ENCODE data around the gene RAB3C. TPM values are rescaled to one million over a fixed set of nuclear protein-coding genes. Genes with fewer than 3 reads are reported as not detected.

The RAB3C gene
- total and polyA plus RNA-seq, 2 experiments from 2014 or later = 15.0 to 30.6 TPM

- TF ChIP-seq ZNF462 (CRISPR knock-in tag; IDR thresholded peaks at IDR 0.05) = no peak
- TF ChIP-seq, protein P1, sequence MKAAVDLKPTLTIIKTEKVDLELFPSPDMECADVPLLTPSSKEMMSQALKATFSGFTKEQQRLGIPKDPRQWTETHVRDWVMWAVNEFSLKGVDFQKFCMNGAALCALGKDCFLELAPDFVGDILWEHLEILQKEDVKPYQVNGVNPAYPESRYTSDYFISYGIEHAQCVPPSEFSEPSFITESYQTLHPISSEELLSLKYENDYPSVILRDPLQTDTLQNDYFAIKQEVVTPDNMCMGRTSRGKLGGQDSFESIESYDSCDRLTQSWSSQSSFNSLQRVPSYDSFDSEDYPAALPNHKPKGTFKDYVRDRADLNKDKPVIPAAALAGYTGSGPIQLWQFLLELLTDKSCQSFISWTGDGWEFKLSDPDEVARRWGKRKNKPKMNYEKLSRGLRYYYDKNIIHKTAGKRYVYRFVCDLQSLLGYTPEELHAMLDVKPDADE (IDR thresholded peaks at IDR 0.05) = no peak
Measured at GRCh38 chr5:58810086-58810485, 227.2 kb downstream of the RAB3C start (continued).

DNA sequence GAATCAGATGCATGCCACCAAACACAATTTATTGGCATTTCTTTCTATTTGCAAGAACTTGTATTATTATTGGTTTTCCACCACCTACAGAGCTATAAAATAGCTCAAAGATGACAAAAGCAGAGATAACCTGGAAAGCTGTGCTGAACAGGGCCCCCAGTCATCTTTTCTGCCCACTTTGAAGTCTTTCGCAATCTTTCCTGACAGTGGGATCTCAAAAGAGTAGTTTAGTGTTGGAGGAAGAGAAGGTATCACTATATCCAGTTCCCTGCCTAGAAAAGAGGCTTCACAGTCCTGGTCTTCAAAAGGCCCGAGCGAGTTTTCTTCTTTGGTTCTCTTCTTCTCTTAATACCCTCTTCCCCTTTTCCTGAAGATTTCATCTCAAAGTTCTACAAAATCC, 231.0 kb downstream of the RAB3C start:
- H3K27ac Mint-ChIP-seq = no peak overlapping the region
- H3K4me3 Mint-ChIP-seq = no peak overlapping the region
- Histone ChIP-seq H3K4me3 (no peak overlapping the region), H3K4me2 (no peak overlapping the region), H3K9me2 (ENCODE audit: insufficient read depth) (no peaks in the 10 kb centered on the region), H2AFZ (no peak overlapping the region), H3F3A (replicated peaks; ENCODE audit: low read depth) (no peaks in the 10 kb centered on the region), H3K27me3 (ENCODE audit: insufficient read depth) (no peaks in the 10 kb centered on the region), H3K27ac (ENCODE audit: low read depth) (no peak overlapping the region), H4K20me1 (replicated peaks; ENCODE audit: insufficient read depth) (no peaks in the 10 kb centered on the region), H3K4me1 (ENCODE audit: insufficient read depth) (no peaks in the 10 kb centered on the region), H3K79me2 (replicated peaks; ENCODE audit: insufficient read depth) (no peaks in the 10 kb centered on the region), H3K36me3 (ENCODE audit: insufficient read depth) (no peaks in the 10 kb centered on the region)
- DNase-seq (ENCODE audit: low spot score) (no peak), ATAC-seq (no peak)
- peaks cover 3% of the 10 kb centered on the region; the same call in 1 of the 3 replicates for H3K4me1 Mint-ChIP-seq
- no peaks in the 10 kb centered on the region for H3K27me3 Mint-ChIP-seq (ENCODE audit: insufficient read depth, low read depth, poor library complexity)
- H3K9me3 Mint-ChIP-seq = no peaks in the 10 kb centered on the region
- H3K36me3 Mint-ChIP-seq (ENCODE audit: low read depth) = no peaks in the 10 kb centered on the region
- TF ChIP-seq, protein P1 (IDR thresholded peaks at IDR 0.05) = no peak
- no peak for TF ChIP-seq ZNF462 (CRISPR knock-in tag; IDR thresholded peaks at IDR 0.05)
- TF ChIP-seq CREB1 (CRISPR knock-in tag; IDR thresholded peaks at IDR 0.05; ENCODE audit: low read depth) = no peak
- TF ChIP-seq NANOG (IDR thresholded peaks at IDR 0.05; ENCODE audit: borderline replicate concordance) = no peak
- TF ChIP-seq POLR2AphosphoS5 (IDR thresholded peaks at IDR 0.05; ENCODE audit: low read depth) = no peak
- no peak for TF ChIP-seq STAT1 (IDR thresholded peaks at IDR 0.05; ENCODE audit: unreplicated experiment)
- no peak for TF ChIP-seq JUNB (IDR thresholded peaks at IDR 0.05; ENCODE audit: unreplicated experiment)
- no peak for TF ChIP-seq EZH2 (IDR thresholded peaks at IDR 0.05; ENCODE audit: low read depth, unreplicated experiment)
